Activated CD4-positive, alpha-beta T cell treated with anti-CD3 and anti-CD28 coated beads, Interleukin-2, amount 50 U/mL, for 1 hour (primary cell): Measurements from ENCODE around the gene ADRA2C.

Source experiments
- DNase-seq: peaks from one replicate; pipeline ENCODE4 v3.0.0-alpha.2; 2020

ADRA2C gene

GRCh38 chr4:3735196-3735595 is 31.0 kb upstream of the ADRA2C start:
- DNase-seq: no peak

- no peak for DNase-seq
Observed at GRCh38 chr4:3736290-3736689, 29.9 kb upstream of the ADRA2C start.

DNA sequence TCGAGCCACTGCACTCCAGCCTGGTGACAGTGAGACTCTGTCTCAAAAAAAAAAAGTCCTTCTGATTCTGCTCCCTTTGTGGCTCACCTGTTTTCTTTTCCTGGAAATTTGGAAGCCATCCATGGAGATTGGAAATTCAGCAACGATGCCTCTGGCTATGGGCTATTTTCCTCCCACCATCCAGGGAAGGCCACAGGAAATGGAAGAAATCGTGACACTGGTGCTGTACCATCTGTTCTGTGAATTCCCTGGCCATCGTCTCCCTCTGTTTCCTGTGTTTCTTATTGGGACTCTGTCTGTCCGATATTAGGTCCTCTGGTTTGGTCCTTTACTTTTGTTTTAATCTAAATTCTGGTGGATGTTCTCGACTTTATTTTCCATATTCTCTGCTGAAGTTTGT is 29.4 kb upstream of the ADRA2C start:
- no peak for DNase-seq

- no peak for DNase-seq
Observed at GRCh38 chr4:3739577-3739976, 26.6 kb upstream of the ADRA2C start.

GRCh38 chr4:3740256-3740655 is 25.9 kb upstream of the ADRA2C start:
- DNase-seq: no peak

GRCh38 chr4:3741217-3742011 is 24.8 kb upstream of the ADRA2C start:
- DNase-seq: no peak

DNA sequence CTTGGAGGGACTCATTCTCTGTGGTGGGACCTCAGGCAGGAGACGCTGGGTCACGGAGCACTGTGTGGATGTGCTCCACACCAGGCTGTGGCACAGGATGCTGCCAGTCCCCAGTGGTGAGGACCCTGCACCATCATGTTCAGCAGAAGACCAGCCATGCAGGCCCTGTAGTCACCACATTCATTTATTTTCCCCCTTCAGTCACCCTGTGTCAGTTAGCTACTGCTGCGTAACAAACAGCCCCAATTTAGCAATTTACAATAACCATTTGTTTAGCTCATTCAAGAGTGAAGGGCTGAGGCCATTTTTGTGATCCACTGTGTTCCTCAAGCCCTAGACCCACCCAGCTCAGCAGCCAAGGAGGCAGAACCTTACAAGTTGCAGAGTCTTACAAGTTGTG is 23.6 kb upstream of the ADRA2C start:
- DNase-seq: no peak

GRCh38 chr4:3744232-3744631 is 22.0 kb upstream of the ADRA2C start:
- DNase-seq: no peak

- DNase-seq: no peak
Observed at GRCh38 chr4:3744901-3745300, 21.3 kb upstream of the ADRA2C start.

- no peak for DNase-seq
Observed at GRCh38 chr4:3745886-3746656, 20.1 kb upstream of the ADRA2C start.

GRCh38 chr4:3746701-3747580 is 19.2 kb upstream of the ADRA2C start:
- DNase-seq: no peak

GRCh38 chr4:3747581-3747904 is 18.6 kb upstream of the ADRA2C start:
- DNase-seq: no peak

GRCh38 chr4:3748136-3748898 is 17.9 kb upstream of the ADRA2C start:
- no peak for DNase-seq

DNA sequence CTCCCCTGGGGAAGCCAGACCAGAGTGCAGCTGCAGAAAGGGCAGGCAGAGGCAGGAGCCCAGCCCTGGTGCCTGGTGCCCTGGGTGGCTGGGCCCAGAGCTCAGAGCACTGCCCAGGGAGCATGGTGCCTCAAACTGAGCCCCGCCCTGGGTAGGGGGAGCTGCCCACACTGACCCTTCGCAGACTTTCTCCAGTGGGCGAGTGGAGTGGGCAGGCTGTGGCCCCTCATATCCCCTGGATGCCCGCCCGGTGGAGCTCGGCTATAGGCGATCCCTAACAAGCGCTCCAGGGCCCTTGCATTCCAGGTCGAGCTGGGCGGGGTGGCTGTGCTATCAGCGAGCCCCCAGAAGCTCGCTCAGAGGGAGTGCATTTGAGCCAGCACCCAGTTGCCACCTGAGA is 17.1 kb upstream of the ADRA2C start:
- no peak for DNase-seq

GRCh38 chr4:3750334-3750733 is 15.9 kb upstream of the ADRA2C start:
- DNase-seq: no peak

DNA sequence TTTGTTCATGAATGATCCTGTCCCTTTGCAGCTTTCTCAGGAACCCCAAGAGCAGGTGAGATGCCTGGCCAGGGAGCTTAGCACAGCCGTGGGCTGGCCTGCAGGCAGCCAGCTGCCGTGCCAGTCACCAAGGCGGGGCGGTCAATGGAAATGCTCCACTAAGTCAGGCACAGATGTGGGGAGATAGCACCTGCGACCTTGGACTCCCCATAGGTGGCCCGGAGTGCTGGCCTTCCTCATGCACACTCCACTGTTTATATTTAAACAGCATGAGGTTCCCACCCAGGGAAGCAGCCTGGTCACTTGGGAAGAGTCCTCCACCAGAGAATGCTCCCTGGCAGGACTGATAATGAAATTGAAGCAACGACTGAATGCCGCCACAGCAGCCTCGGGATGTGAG is 14.2 kb upstream of the ADRA2C start:
- DNase-seq: no peak

DNA sequence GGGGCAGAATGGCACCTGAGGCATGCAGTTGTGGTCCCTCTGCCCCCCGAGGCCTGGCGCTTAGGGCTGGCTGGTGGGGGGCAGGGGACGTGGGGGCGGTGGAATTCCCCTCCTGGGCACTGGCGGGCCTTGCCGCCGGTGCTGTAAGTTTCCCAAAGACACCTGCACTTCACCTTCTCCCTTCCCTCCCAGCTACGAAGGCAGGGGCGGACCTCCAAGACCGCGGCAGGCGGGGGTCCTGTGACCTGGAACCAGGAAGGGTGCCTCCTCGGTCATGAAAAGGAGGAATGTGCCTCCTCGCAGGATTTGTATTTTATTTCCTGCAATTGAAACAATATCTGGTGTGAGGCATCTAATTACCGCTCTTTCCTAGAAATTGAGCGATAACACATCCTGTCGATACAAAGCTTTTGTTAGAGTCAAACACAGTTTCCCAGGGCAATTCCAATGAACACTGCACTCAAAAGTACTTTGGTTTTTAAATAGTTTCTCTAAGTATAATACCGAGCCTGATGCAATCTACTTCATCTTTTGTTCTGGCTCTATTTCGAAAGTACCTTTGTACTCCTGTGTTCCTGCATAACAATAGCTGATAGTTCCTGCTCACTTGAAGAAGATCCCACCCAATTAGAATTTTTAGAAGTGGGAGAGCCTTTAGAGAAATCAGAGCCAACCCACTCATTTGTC is 12.3 kb upstream of the ADRA2C start:
- DNase-seq: no peak

DNA sequence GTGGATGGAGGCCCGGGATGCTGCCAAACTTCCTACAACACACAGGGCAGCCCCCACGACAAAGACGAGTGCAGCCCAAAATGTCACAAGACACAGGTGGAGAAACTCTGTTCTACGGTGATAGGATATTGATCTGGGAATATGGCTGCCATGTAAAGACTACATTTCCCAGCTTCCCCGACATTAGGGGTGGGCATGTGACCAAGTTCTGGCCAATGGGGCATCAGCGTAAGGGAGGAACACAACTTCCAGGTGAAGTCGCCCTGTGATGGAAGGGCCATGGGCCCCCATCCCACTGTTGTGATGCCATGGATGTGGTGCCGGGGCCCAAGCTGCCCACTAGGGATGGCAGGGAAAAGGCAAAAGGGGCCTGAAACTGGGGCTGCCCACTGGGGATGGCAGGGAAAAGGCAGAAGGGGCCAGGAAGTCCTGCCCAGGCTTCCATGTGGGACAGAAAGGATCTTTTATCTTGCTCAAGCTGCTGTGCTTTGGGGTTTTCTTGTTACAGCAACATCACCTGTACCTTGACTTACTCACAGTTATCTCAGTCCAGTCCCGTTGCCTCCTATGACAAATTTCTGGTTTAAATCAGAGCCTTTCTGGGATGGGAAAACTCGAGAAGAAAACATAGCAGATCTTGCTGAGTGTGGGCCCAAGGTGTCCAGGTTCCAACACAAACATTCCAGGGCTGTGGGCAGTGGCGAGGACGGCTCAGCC is 9.7 kb upstream of the ADRA2C start:
- DNase-seq: no peak

DNA sequence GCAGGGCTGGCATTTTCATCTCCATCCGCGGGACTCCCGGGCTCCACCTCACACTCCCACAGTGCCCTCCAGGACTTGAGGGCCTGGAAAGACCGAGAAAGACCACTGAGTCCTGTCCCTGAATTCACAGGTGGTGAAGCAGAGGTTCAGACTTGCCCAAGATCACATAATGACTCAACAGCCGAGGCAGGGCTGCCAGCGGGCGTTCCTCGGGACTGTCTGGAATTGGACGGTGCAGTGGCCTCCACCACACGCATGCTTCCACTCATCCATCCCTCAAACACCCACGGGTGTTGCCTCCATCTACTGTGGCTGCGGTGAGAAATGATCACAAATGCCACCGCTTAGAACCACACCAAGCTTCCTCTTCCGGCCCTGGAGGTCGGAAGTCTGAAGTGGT is 6.9 kb upstream of the ADRA2C start:
- DNase-seq: no peak

DNA sequence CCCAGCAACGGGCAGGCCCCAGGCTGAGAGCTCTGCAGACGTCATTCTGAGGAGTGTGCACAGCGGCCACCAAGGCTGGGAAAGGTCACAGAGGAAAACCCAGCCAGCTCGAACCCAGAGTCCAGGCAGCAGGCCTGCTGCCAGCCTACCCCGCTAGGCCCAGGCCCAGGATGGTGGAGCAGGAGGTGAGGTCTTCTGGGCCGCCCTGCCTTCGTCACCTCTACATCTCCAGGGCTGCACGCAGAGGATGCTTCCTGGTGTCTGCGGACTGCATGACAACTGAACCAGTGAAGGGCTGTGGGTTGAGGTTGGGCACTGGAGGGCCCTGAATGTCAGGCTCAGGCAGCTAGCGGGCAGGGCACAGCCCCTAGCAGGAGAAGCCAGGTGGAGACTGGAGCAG is 5.8 kb upstream of the ADRA2C start:
- no peak for DNase-seq

DNA sequence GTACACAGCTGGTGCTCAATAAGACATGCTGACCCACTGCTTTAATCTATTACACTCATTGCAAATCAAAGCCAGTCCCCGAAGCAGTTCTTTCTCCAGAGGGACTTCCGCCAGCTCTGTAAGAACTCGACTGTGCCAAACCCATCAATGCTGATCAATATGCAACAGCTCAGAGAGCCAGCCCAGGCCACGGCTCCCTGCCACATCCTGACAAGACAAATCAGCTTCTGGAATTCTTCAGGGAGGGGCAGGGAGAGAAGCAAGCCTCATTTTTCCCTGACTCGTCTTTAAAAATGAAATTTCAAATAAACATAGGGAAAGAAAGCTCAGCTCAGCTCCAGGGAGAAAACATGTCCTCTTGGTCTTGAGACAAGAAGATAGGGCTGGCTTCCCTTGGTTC is 5.3 kb upstream of the ADRA2C start:
- DNase-seq: no peak

- DNase-seq: no peak
Observed at GRCh38 chr4:3762264-3762663, 3.9 kb upstream of the ADRA2C start.
